Mucosa of descending colon (tissue), 3 donors: ENCODE measurements around the gene CUL1. TPM values are rescaled to one million over a fixed set of nuclear protein-coding genes. Genes with fewer than 3 reads are reported as not detected.

Source experiments
- ATAC-seq: fragments of 200-7000 bp; cut with Tn5 transposase; one replicate; pipeline ENCODE4 v1.9.1; 2020; ENCODE audit warnings: mild to moderate bottlenecking, moderate library complexity
- DNase-seq, 3 donors: peaks; one replicate each; pipeline ENCODE4 v3.0.0-alpha.2; 2020
- H3K36me3 ChIP-seq: fragments of 200-600 bp; one replicate; pipeline ENCODE4 v1.8.0; 2021; ENCODE audit warnings: low read depth, mild to moderate bottlenecking
- H3K4me1 ChIP-seq: fragments of 200-600 bp; one replicate; pipeline ENCODE4 v1.8.0; 2021; ENCODE audit warnings: low read depth, mild to moderate bottlenecking
- H3K4me3 ChIP-seq: fragments of 200-600 bp; one replicate; pipeline ENCODE4 v1.8.0; 2021; ENCODE audit warnings: mild to moderate bottlenecking
- H3K9me3 ChIP-seq: fragments of 200-600 bp; one replicate; pipeline ENCODE4 v1.8.0; 2021; ENCODE audit warnings: mild to moderate bottlenecking
- intact Hi-C, 2 donors: fragments of 100-400 bp; cut with DNase I in 1 of 2; cut with micrococcal nuclease in 1 of 2; formaldehyde crosslinking; loops; one replicate each; pipeline versions ENCODE4 v1.11.0 to v1.11.1; 2022; cut with DNase I, micrococcal nuclease
- total RNA-seq, 3 donors: library from RNA; stranded (reverse); fragmentation: NEBNext Ultra II Directional in 2 of 3; extraction: Animal tissue kit (Norgen Biotek cat#: 25700) in 2 of 3; gene quantifications; one replicate each; pipeline versions ENCODE4 v1.2.1 to v1.2.4, GENCODE V29; 2021 to 2023
- TF ChIP-seq, protein P1 (sequence below): fragments of 200-600 bp; IDR thresholded peaks from one replicate; pipeline ENCODE4 v1.8.0; 2022; ENCODE audit warnings: antibody characterized with exemption, mild to moderate bottlenecking
- donor health status: DM: no; HTN: no; CAD: no; lungs with moderate emphysema.
- donor health status: DM: no; HTN: no; CAD: no.
- donor health status: DM: no; HTN: yes; CAD: no.

CUL1 gene
- total RNA-seq, 3 donors from 2014 or later = 28.7 to 58.1 (median 33.3) TPM

- DNase-seq = no peak
- Histone ChIP-seq H3K36me3 (no peaks in the 10 kb centered on the region), H3K9me3 (no peaks in the 10 kb centered on the region), H3K4me3 (no peak overlapping the region), H3K4me1 (no peaks in the 10 kb centered on the region)
- TF ChIP-seq, protein P1, sequence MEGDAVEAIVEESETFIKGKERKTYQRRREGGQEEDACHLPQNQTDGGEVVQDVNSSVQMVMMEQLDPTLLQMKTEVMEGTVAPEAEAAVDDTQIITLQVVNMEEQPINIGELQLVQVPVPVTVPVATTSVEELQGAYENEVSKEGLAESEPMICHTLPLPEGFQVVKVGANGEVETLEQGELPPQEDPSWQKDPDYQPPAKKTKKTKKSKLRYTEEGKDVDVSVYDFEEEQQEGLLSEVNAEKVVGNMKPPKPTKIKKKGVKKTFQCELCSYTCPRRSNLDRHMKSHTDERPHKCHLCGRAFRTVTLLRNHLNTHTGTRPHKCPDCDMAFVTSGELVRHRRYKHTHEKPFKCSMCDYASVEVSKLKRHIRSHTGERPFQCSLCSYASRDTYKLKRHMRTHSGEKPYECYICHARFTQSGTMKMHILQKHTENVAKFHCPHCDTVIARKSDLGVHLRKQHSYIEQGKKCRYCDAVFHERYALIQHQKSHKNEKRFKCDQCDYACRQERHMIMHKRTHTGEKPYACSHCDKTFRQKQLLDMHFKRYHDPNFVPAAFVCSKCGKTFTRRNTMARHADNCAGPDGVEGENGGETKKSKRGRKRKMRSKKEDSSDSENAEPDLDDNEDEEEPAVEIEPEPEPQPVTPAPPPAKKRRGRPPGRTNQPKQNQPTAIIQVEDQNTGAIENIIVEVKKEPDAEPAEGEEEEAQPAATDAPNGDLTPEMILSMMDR = no peak
- intact Hi-C loops = no loop called here
- ATAC-seq = no peak
Measured at GRCh38 chr7:148662646-148663045, 36.1 kb upstream of the CUL1 start.

DNA sequence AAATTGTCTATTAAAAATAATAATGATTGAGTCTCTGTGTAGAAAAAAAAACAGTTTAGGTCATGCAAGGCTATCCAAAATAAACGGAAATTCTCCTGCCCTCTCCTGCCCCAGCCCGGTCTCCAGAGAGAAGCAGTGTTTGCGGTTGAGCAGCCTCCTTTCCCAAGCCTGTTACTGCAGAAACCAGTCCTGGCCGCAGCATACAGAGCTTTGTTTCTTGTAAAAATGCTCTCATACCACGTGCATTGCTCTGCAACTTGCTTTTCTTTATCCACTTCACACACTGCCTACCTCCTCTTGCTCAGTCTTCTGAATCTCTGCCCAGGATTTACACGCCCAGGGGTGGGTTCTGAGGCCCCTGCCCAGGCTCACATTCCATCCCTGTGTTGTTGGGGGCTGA is 34.4 kb upstream of the CUL1 start:
- Histone ChIP-seq H3K36me3 (no peaks in the 10 kb centered on the region), H3K4me1 (no peaks in the 10 kb centered on the region), H3K9me3 (no peaks in the 10 kb centered on the region), H3K4me3 (no peak overlapping the region)
- intact Hi-C loops = no loop called here
- TF ChIP-seq, protein P1 = no peak
- no peak for ATAC-seq
- DNase-seq = no peak

DNA sequence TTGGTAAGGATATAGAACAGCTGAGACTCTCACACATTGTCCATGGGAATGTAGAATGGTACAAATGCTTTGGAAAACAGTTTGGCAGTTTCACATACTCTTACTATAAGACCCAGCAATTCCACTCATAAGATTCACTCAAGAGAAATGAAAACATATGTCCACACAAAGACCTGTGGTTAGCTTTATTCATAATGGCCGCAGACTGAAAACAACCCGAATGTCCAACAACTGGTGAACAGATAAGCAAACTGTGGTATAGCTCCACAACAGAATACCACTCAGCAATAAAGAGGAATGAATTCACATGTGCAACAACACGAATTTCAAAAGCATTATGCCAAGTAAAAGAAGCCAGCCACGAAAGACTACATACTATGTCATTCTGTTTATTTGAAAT is 33.5 kb upstream of the CUL1 start:
- intact Hi-C loops = no loop called here
- ATAC-seq = no peak
- no peaks in the 10 kb centered on the region for H3K4me1 ChIP-seq

DNA sequence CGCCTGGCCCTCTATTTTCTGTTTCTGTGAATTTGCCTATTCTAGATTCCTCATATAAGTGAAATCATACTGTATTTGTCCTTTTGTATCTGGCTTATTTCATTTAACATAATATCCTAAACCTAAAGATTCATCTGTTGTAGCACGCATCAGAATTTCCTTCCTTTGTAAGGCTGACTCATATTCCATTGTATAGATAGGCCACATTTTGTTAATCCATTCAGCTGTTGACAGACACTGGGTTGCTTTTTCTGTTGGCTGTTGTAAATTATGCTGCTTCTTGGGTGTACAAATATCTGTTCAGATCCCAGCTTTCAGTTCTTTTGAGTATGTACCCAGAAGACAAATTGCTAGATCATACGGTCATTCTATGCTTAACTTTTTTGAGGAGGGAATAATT is 28.8 kb upstream of the CUL1 start:
- intact Hi-C loops = no loop called here
- H3K4me1 ChIP-seq = no peaks in the 10 kb centered on the region
- no peak for DNase-seq
- TF ChIP-seq, protein P1 = no peak
- ATAC-seq = no peak
- H3K36me3 ChIP-seq = no peaks in the 10 kb centered on the region
- no peaks in the 10 kb centered on the region for H3K9me3 ChIP-seq
- H3K4me3 ChIP-seq = no peak overlapping the region

More for the DNA sequence above, 33.5 kb upstream of the CUL1 start:
- TF ChIP-seq, protein P1 = no peak
- no peaks in the 10 kb centered on the region for H3K36me3 ChIP-seq
- H3K9me3 ChIP-seq = no peaks in the 10 kb centered on the region
- no peak for DNase-seq
- no peak overlapping the region for H3K4me3 ChIP-seq

DNA sequence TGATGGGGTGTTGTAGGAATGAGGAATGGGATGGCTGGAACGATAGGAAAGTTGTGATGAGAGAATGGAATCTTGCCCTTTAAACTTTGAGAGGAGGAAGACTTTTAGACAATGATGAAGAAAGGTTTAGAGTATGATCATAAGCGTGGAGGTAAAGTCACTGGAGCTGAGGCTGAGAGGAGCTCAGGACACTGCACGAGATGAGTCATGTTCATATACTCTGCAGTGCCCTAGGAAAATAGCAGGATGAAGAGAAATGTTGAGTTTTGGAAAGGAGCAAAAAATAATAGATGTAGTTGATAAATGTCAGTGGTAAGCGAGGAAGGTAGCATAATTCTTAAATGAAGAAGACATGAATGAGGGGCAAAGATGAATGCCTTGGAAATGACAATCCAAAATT is 28.3 kb upstream of the CUL1 start:
- TF ChIP-seq, protein P1 = no peak
- intact Hi-C loops = no loop called here
- no peak for ATAC-seq
- no peak for DNase-seq
- Histone ChIP-seq H3K36me3 (no peaks in the 10 kb centered on the region), H3K4me3 (no peak overlapping the region), H3K4me1 (no peaks in the 10 kb centered on the region), H3K9me3 (no peaks in the 10 kb centered on the region)

GRCh38 chr7:148670807-148671206 is 27.9 kb upstream of the CUL1 start:
- no peaks in the 10 kb centered on the region for H3K9me3 ChIP-seq
- TF ChIP-seq, protein P1 = no peak
- H3K4me3 ChIP-seq = no peak overlapping the region
- no peaks in the 10 kb centered on the region for H3K36me3 ChIP-seq
- intact Hi-C loops = no loop called here
- no peaks in the 10 kb centered on the region for H3K4me1 ChIP-seq
- ATAC-seq (no peak), DNase-seq (no peak)
